Naive thymus-derived CD4-positive, alpha-beta T cell (primary cell): ENCODE measurements around the gene C19orf33. TPM values are rescaled to one million over a fixed set of nuclear protein-coding genes. Genes with fewer than 3 reads are reported as not detected.

Source experiments
- ATAC-seq: fragments of 150-1000 bp; cut with Tn5 transposase; 2 replicates; pipeline ENCODE4 v1.10.0; 2021; ENCODE audit warnings: mild to moderate bottlenecking, moderate library complexity
- CTCF ChIA-PET: fragments of 350-600 bp; sonication (Branson Sonifier 250); formaldehyde crosslinking; loops from one replicate; lab custom pipeline; 2021; ENCODE audit warnings: antibody characterized with exemption; lab: Charles Lee
- POLR2A ChIA-PET: fragments of 350-600 bp; sonication (Branson Sonifier 250); formaldehyde crosslinking; loops from one replicate; lab custom pipeline; 2021; ENCODE audit warnings: antibody characterized with exemption, inconsistent platforms; lab: Charles Lee
- DNase-seq, 9 donors: peaks; one replicate each; pipeline versions ENCODE4 v3.0.0 to v3.0.0-alpha.2; 2020 to 2022; ENCODE audit warnings: mixed read lengths in 1 of 9
- H3K27ac ChIP-seq: one replicate; pipeline ENCODE4 v1.7.0; 2013; ENCODE audit warnings: mild to moderate bottlenecking, low read depth, low read length, moderate library complexity
- H3K27me3 ChIP-seq, 2 donors: one replicate each; pipeline ENCODE4 v1.7.0; 2013; ENCODE audit warnings: low read length in 2 of 2, mild to moderate bottlenecking in 2 of 2, moderate library complexity in 2 of 2; ENCODE audit not compliant: control insufficient read depth in 2 of 2, insufficient read depth in 2 of 2
- H3K36me3 ChIP-seq, 3 experiments: 1 replicate in 2 of 3; 2 replicates in 1 of 3; pipeline ENCODE4 v1.7.0; 2013; ENCODE audit warnings: low read length in 3 of 3, mild to moderate bottlenecking in 3 of 3, moderate library complexity in 1 of 3; ENCODE audit not compliant: insufficient read depth in 3 of 3, control insufficient read depth in 2 of 3
- H3K4me1 ChIP-seq, 2 donors: one replicate each; pipeline ENCODE4 v1.7.0; 2013; ENCODE audit warnings: low read length in 2 of 2, mild to moderate bottlenecking in 2 of 2, moderate library complexity in 1 of 2; ENCODE audit not compliant: control insufficient read depth in 2 of 2, insufficient read depth in 2 of 2
- H3K4me3 ChIP-seq: 2 replicates; pipeline ENCODE4 v1.7.0; 2013; ENCODE audit warnings: mild to moderate bottlenecking, low read length
- H3K9me3 ChIP-seq, 3 experiments: 1 replicate in 2 of 3; 2 replicates in 1 of 3; pipeline ENCODE4 v1.7.0; 2013; ENCODE audit warnings: low read length in 3 of 3; ENCODE audit not compliant: control insufficient read depth in 2 of 3
- H3K27ac Mint-ChIP-seq, 9 donors: one replicate each; pipeline ENCODE4 v1.8.0; 2020 to 2022; ENCODE audit warnings: mixed read lengths in 9 of 9, mild to moderate bottlenecking in 8 of 9, moderate library complexity in 5 of 9, inconsistent platforms in 2 of 9
- H3K27me3 Mint-ChIP-seq, 5 donors: one replicate each; pipeline ENCODE4 v1.8.0; 2021 to 2022; ENCODE audit warnings: mixed read lengths in 5 of 5, mild to moderate bottlenecking in 1 of 5
- H3K36me3 Mint-ChIP-seq, 5 donors: one replicate each; pipeline ENCODE4 v1.8.0; 2020 to 2022; ENCODE audit warnings: mixed read lengths in 5 of 5, mild to moderate bottlenecking in 3 of 5, inconsistent platforms in 1 of 5
- H3K4me1 Mint-ChIP-seq, 7 donors: one replicate each; pipeline ENCODE4 v1.8.0; 2020 to 2022; ENCODE audit warnings: mixed read lengths in 7 of 7, mild to moderate bottlenecking in 3 of 7, inconsistent platforms in 1 of 7
- H3K4me3 Mint-ChIP-seq, 10 donors: one replicate each; pipeline ENCODE4 v1.8.0; 2020 to 2022; ENCODE audit warnings: mild to moderate bottlenecking in 10 of 10, mixed read lengths in 10 of 10, moderate library complexity in 6 of 10, inconsistent platforms in 2 of 10
- H3K9me3 Mint-ChIP-seq, 11 donors: one replicate each; pipeline ENCODE4 v1.8.0; 2020 to 2022; ENCODE audit warnings: mixed read lengths in 11 of 11, mild to moderate bottlenecking in 4 of 11, inconsistent platforms in 1 of 11, moderate library complexity in 1 of 11
- intact Hi-C, 2 donors: fragments of 100-400 bp; cut with micrococcal nuclease; formaldehyde crosslinking; loops; one replicate each; pipeline ENCODE4 v1.15.1; 2023
- polyA plus RNA-seq, 2 donors: library from polyadenylated mRNA; unstranded; fragments of 300-500 nt; fragmentation: Illumina TruSeq; gene quantifications; one replicate each; pipeline ENCODE4 v1.2.3, GENCODE V29; 2021
- total RNA-seq, 6 experiments: library from RNA in 5 of 6; stranded (reverse) in 5 of 6; gene quantifications; 1 replicate in 5 of 6; 2 replicates in 1 of 6; pipeline ENCODE4 v1.2.3 and lab custom pipeline; 2021 to 2026

C19orf33 gene
- total and polyA plus RNA-seq, 7 experiments from 2014 or later, result 0.88 to 1.5 TPM; not detected in 5

GRCh38 chr19:38320969-38321339 lies 16.9 kb downstream of the C19orf33 start:
- no peaks in the 10 kb centered on the region for H3K9me3 ChIP-seq
- Mint-ChIP-seq H3K4me3 (peak overlapping the region; percentile 79 to 89 (median 86)), H3K9me3 (no peaks in the 10 kb centered on the region), H3K4me1 (peaks cover 36 to 62% (median 54%) of the 10 kb centered on the region in 7 donors), H3K36me3 (peaks cover 3 to 13% (median 6%) of the 10 kb centered on the region in 5 donors), H3K27ac (peak overlapping the region in 7 of 9 donors; percentile 34 to 89 (median 70)), H3K27me3 (no peaks in the 10 kb centered on the region)
- H3K4me1 ChIP-seq, result peaks cover 11 to 27% of the 10 kb centered on the region in 2 donors
- peaks cover 0 to 8% (median 0%) of the 10 kb centered on the region in 3 experiments for H3K36me3 ChIP-seq
- ChIA-PET POLR2A (interaction anchor here (1.2 kb wide), 1 partner anchor 11 kb away, joined by 4 read pairs; no protein-coding TSS in a partner anchor), CTCF (no interaction called here)
- intact Hi-C loops, result loop anchor here in 1 of 2 donors (1.0 kb wide), 1 partner anchor 16 kb away; no protein-coding TSS in a partner anchor
- no peak overlapping the region for H3K27ac ChIP-seq
- ATAC-seq, result no peak
- no peaks in the 10 kb centered on the region for H3K27me3 ChIP-seq
- no peak overlapping the region for H3K4me3 ChIP-seq
- DNase-seq, result no peak

DNA sequence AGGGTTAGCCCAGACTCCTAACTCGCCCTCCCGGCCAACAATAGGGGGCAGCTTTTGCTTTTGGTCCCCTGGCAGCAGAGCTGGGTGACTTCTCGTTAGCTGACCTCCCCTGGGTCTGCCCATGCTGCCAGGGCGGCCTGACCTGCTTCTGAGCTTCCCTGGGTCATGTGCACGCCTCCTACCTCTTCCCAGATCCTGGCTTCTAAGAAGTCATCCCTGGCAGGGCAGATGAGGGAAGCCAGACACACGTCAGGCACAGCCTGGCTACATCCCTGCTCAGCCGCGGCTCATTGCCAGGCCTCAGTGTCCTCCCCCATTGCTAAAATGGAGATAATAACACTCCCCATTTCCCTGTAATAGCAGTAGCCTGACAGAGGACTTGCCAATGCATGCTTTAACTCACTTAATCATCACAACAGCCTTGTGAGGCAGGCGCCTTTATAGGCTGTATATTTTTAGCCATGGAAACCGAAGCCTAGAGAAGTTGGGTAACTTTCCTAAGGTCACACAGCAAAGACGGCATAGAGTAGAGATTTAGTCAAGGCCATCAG lies 17.7 kb downstream of the C19orf33 start:
- DNase-seq (no peak), ATAC-seq (no peak)
- Histone ChIP-seq H3K27me3 (no peaks in the 10 kb centered on the region), H3K4me1 (peaks cover 11 to 19% of the 10 kb centered on the region in 2 donors), H3K27ac (no peak overlapping the region), H3K36me3 (peaks cover 0 to 15% (median 0%) of the 10 kb centered on the region in 3 experiments), H3K9me3 (no peaks in the 10 kb centered on the region), H3K4me3 (no peak overlapping the region)
- ChIA-PET POLR2A (no interaction called here), CTCF (no interaction called here)
- intact Hi-C loops, result no loop called here
- H3K36me3 Mint-ChIP-seq, result peaks cover 3 to 15% (median 8%) of the 10 kb centered on the region in 5 donors
- peak overlapping the region in 9 of 10 donors; percentile 46 to 89 (median 86) for H3K4me3 Mint-ChIP-seq
- peak overlapping the region in 8 of 9 donors; percentile 1 to 89 (median 10) for H3K27ac Mint-ChIP-seq
- H3K27me3 Mint-ChIP-seq, result no peaks in the 10 kb centered on the region
- peaks cover 31 to 55% (median 46%) of the 10 kb centered on the region in 7 donors for H3K4me1 Mint-ChIP-seq
- H3K9me3 Mint-ChIP-seq, result no peaks in the 10 kb centered on the region

DNA sequence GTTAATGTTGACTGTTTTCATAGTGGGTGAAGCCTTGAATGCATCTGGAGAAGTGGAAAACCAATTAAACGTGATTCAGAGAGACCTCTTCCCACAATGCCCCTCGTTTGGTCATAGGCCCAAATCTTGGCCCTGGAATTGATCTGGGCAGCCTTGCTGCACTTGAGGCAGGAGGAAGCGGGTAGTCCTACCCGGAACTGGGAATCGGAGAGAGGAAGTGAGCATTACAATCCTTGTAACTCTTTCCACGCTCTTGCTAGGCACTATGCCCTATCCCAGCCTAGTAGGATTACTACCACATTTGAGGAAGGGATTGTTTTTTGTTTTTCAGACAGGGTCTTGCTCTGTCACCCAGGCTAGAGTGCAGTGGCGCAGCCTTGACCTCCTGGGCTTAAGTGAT lies 19.2 kb downstream of the C19orf33 start:
- CTCF ChIA-PET, result no interaction called here
- Mint-ChIP-seq H3K27ac (peak overlapping the region in 3 of 9 donors; percentile 8 to 47 (median 46)), H3K4me3 (no peak overlapping the region)

DNA sequence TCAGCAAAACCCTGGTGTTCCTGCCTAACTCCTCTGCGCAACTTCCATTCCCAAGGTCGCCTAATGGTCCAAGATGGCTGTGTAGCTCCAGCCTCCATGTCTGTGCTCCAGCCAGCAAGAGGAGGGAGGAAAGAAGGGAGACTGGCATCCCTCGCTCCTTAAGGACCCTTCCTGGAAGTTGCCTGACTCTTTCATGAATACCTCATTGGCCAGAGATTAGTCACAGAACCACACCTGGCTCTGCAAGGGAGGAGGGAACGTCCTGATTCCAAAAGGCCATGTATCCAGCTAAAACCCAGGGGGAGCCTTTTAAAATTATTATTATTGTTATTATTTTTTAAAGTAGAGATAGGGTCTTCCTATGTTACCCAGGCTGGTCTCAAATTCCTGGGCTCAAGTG lies 20.4 kb downstream of the C19orf33 start:
- intact Hi-C loops, result no loop called here
- no peak for DNase-seq
- Mint-ChIP-seq H3K27me3 (no peaks in the 10 kb centered on the region), H3K36me3 (peaks cover 10 to 28% (median 19%) of the 10 kb centered on the region in 5 donors), H3K9me3 (no peaks in the 10 kb centered on the region), H3K4me1 (peaks cover 20 to 32% (median 26%) of the 10 kb centered on the region in 7 donors), H3K4me3 (no peak overlapping the region), H3K27ac (no peak overlapping the region)
- POLR2A ChIA-PET, result no interaction called here
- no peaks in the 10 kb centered on the region for H3K9me3 ChIP-seq
- CTCF ChIA-PET, result interaction anchor here (0.6 kb wide), 1 partner anchor 418 kb away, joined by 3 read pairs; the partner anchor contains the start of gene WDR87
- H3K4me1 ChIP-seq, result peaks cover 6% of the 10 kb centered on the region in 2 donors
- no peak overlapping the region for H3K4me3 ChIP-seq
- peaks cover 4 to 34% (median 4%) of the 10 kb centered on the region in 3 experiments for H3K36me3 ChIP-seq
- ATAC-seq, result no peak
- H3K27ac ChIP-seq, result no peak overlapping the region
- no peaks in the 10 kb centered on the region for H3K27me3 ChIP-seq

More for the DNA sequence above, 19.2 kb downstream of the C19orf33 start:
- POLR2A ChIA-PET, result no interaction called here
- Mint-ChIP-seq H3K4me1 (peaks cover 28 to 43% (median 33%) of the 10 kb centered on the region in 7 donors), H3K36me3 (peaks cover 10 to 27% (median 14%) of the 10 kb centered on the region in 5 donors), H3K9me3 (no peaks in the 10 kb centered on the region), H3K27me3 (no peaks in the 10 kb centered on the region)
- no peak for DNase-seq
- Histone ChIP-seq H3K27ac (no peak overlapping the region), H3K27me3 (no peaks in the 10 kb centered on the region), H3K36me3 (peaks cover 4 to 30% (median 4%) of the 10 kb centered on the region in 3 experiments), H3K4me3 (no peak overlapping the region), H3K9me3 (no peaks in the 10 kb centered on the region), H3K4me1 (peaks cover 11% of the 10 kb centered on the region in 2 donors)
- no peak for ATAC-seq
- intact Hi-C loops, result no loop called here

DNA sequence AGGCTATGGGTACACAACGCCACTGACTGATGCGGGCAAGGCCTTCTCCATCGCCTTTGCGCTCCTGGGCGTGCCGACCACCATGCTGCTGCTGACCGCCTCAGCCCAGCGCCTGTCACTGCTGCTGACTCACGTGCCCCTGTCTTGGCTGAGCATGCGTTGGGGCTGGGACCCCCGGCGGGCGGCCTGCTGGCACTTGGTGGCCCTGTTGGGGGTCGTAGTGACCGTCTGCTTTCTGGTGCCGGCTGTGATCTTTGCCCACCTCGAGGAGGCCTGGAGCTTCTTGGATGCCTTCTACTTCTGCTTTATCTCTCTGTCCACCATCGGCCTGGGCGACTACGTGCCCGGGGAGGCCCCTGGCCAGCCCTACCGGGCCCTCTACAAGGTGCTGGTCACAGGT lies 22.5 kb downstream of the C19orf33 start:
- no peak for ATAC-seq
- CTCF ChIA-PET, result no interaction called here
- no peak overlapping the region for H3K27ac Mint-ChIP-seq

DNA sequence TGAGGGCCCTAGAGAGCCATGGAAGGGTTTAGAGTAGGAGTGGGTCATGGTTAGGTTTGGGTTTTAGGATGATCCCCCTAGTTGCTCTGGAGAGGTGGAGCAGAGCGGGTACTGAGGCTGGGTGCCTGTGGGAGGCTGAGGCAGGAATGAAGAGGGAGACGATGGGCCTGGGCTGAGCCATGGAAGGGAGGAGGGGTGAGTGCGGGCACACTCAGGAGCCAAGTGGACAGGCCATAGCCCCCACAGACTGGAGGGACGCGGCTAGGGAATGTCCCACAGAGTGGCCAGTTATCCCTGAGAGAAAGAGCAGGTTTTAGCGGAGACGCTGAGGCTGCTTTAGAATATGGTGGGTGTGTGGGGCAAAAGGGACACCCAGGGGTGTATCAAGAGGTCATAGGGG lies 25.6 kb downstream of the C19orf33 start:
- ATAC-seq (no peak), DNase-seq (no peak)
- Mint-ChIP-seq H3K27ac (peak overlapping the region in 1 of 9 donors; percentile 41), H3K4me1 (peaks cover 0 to 6% (median 0%) of the 10 kb centered on the region in 7 donors), H3K27me3 (no peaks in the 10 kb centered on the region), H3K9me3 (no peaks in the 10 kb centered on the region), H3K36me3 (peaks cover 10 to 27% (median 18%) of the 10 kb centered on the region in 5 donors), H3K4me3 (no peak overlapping the region)
- intact Hi-C loops, result loop anchor here in 1 of 2 donors (10.0 kb wide), 1 partner anchor 1475 kb away; the partner anchor contains the start of gene ZNF345
- CTCF ChIA-PET, result no interaction called here
- Histone ChIP-seq H3K9me3 (no peaks in the 10 kb centered on the region), H3K36me3 (peaks cover 4 to 34% (median 4%) of the 10 kb centered on the region in 3 experiments), H3K27ac (no peak overlapping the region), H3K4me1 (no peaks in the 10 kb centered on the region), H3K4me3 (no peak overlapping the region), H3K27me3 (no peaks in the 10 kb centered on the region)
- POLR2A ChIA-PET, result no interaction called here

More for the DNA sequence above, 22.5 kb downstream of the C19orf33 start:
- Histone ChIP-seq H3K36me3 (peaks cover 4 to 34% (median 4%) of the 10 kb centered on the region in 3 experiments), H3K4me3 (no peak overlapping the region), H3K4me1 (no peaks in the 10 kb centered on the region), H3K27me3 (no peaks in the 10 kb centered on the region), H3K27ac (no peak overlapping the region), H3K9me3 (no peaks in the 10 kb centered on the region)
- H3K4me1 Mint-ChIP-seq, result peaks cover 8 to 14% (median 11%) of the 10 kb centered on the region in 7 donors
- H3K4me3 Mint-ChIP-seq, result no peak overlapping the region
- DNase-seq, result no peak
- H3K36me3 Mint-ChIP-seq, result peaks cover 10 to 32% (median 21%) of the 10 kb centered on the region in 5 donors
- H3K27me3 Mint-ChIP-seq, result no peaks in the 10 kb centered on the region
- POLR2A ChIA-PET, result no interaction called here
- intact Hi-C loops, result no loop called here
- H3K9me3 Mint-ChIP-seq, result no peaks in the 10 kb centered on the region
